ENCODE results near the gene TTC7B. TPM values are rescaled to one million over a fixed set of nuclear protein-coding genes. Genes with fewer than 3 reads are reported as not detected.

Gene TTC7B
- total RNA-seq, 4 donors from 2014 or later, result 3.3 to 18.1 (median 10.0) TPM

- Histone ChIP-seq H3K9me3 (no peaks in the 10 kb centered on the region), H3K4me1 (peaks cover 0 to 40% (median 9%) of the 10 kb centered on the region in 3 donors), H3K27ac (no peak overlapping the region), H3K36me3 (peaks cover 0 to 12% (median 0%) of the 10 kb centered on the region in 3 donors), H3K27me3 (no peaks in the 10 kb centered on the region), H3K4me3 (no peak overlapping the region)
- DNase-seq, result no peak
- 74 to 90% methylated on average over 3 to 4 of the region's 5 CpGs for WGBS, 2 donors
- TF ChIP-seq CTCF (IDR thresholded peaks at IDR 0.05), result no peak
- TF ChIP-seq POLR2A (IDR thresholded peaks at IDR 0.05), result no peak
- intact Hi-C loops (cut with DNase I), result no loop called here
Measured at GRCh38 chr14:90575336-90575735, 240.9 kb downstream of the TTC7B start.

GRCh38 chr14:90574188-90575131, 241.8 kb downstream of the TTC7B start:
- intact Hi-C loops (cut with DNase I), result no loop called here
- H3K4me1 ChIP-seq, result peaks cover 0 to 45% (median 9%) of the 10 kb centered on the region in 3 donors
- no peaks in the 10 kb centered on the region for H3K27me3 ChIP-seq
- peaks cover 0 to 12% (median 0%) of the 10 kb centered on the region in 3 donors for H3K36me3 ChIP-seq
- H3K27ac ChIP-seq, result no peak overlapping the region
- H3K4me3 ChIP-seq, result no peak overlapping the region
- H3K9me3 ChIP-seq, result no peaks in the 10 kb centered on the region
- DNase-seq, result no peak
- WGBS, 2 donors, result 74 to 84% methylated on average over 13 of the region's 13 CpGs
- TF ChIP-seq POLR2A (IDR thresholded peaks at IDR 0.05) (no peak), CTCF (IDR thresholded peaks at IDR 0.05) (no peak)

- Histone ChIP-seq H3K36me3 (peaks cover 0 to 12% (median 0%) of the 10 kb centered on the region in 3 donors), H3K27ac (no peak overlapping the region), H3K27me3 (no peaks in the 10 kb centered on the region), H3K4me1 (peaks cover 0 to 49% (median 15%) of the 10 kb centered on the region in 3 donors), H3K9me3 (no peaks in the 10 kb centered on the region), H3K4me3 (no peak overlapping the region)
- 90 to 91% methylated on average over 27 to 28 of the region's 29 CpGs for whole genome bisulfite sequencing, 2 donors
- intact Hi-C loops (cut with DNase I), result no loop called here
- DNase-seq, result no peak
- TF ChIP-seq CTCF (IDR thresholded peaks at IDR 0.05), result no peak
- TF ChIP-seq POLR2A (IDR thresholded peaks at IDR 0.05), result no peak
Measured at GRCh38 chr14:90573385-90574105, 242.7 kb downstream of the TTC7B start.

GRCh38 chr14:90572441-90573150, 243.6 kb downstream of the TTC7B start:
- no peaks in the 10 kb centered on the region for H3K27me3 ChIP-seq
- 86 to 90% methylated on average over 11 of the region's 11 CpGs for WGBS, 2 donors
- H3K36me3 ChIP-seq, result peaks cover 0 to 3% (median 0%) of the 10 kb centered on the region in 3 donors
- no peak overlapping the region for H3K4me3 ChIP-seq
- TF ChIP-seq POLR2A (IDR thresholded peaks at IDR 0.05) (no peak), CTCF (IDR thresholded peaks at IDR 0.05) (no peak)
- no peak overlapping the region for H3K27ac ChIP-seq
- DNase-seq, result no peak
- intact Hi-C loops (cut with DNase I), result no loop called here
- peaks cover 0 to 43% (median 11%) of the 10 kb centered on the region in 3 donors for H3K4me1 ChIP-seq
- H3K9me3 ChIP-seq, result no peaks in the 10 kb centered on the region

Data from esophagus squamous epithelium (tissue), 5 donors.